Measurements from ENCODE around the gene HGF.
"Not testable (repeated sequence)": the region's sequence is repeated elsewhere in the genome, so short reads cannot be mapped to it uniquely, and the experiment has no call there.

Gene HGF

DNA sequence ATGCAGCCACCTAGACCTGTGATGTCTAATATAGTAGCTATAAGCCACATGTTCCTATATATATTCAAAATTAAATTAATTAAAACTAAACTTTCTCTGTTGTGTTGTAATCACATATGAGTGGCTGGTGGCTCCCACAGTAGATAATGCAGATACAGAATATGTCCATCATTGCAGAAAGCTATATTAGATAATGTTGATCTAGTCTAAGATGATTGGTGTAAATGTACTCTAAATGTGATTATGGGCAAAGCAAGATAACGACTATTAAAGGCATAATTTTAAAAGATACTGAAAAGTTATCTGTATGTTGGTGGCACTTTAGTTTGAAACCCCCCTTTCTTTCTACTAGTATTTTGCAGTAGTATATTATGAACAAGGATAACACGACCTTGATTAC is 5.7 kb upstream of the HGF start:
- no peak for DNase-seq

DNA sequence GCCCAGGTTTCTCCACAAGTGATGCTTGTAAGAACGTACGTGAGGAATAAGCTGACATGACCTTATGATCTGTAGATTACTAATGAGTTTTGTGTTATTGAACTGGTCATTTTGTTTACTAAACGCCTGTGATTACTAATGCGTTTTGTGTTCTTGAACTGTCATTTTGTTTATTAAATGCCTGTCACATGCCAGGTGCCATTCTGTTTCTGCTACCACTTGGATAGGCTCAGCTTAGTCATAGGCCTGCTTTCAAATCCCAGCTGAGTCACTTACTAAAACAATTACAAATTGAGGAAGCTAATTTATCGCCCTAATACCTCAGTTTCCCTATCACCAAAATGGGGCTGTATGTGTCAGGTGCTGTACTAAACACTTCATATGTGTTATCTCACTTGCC is 4.7 kb upstream of the HGF start:
- no peak for DNase-seq

DNA sequence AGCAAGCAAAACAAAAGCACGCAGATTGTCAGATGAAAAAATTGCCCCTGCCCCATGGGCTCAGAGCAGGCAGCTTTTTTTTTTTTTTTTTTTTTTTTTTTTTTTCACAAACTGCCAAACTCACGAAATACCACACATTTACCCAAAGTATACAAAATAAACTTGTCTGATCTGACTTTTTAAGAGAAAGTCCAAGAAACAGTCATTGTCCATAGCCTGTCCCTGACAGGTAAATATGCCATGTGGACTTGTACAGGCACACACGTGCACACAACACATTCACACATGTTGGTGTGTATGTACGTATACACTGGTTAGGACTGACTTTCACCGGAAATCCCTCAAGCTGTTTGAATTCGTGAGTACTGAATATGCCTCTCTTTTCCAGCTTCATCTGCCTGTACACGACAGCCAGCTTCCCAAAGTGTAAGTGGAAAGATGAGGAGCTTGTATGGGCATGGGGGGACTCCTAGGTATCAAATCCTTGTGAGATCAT is 929 bp upstream of the HGF start:
- DNase-seq, result no peak

DNA sequence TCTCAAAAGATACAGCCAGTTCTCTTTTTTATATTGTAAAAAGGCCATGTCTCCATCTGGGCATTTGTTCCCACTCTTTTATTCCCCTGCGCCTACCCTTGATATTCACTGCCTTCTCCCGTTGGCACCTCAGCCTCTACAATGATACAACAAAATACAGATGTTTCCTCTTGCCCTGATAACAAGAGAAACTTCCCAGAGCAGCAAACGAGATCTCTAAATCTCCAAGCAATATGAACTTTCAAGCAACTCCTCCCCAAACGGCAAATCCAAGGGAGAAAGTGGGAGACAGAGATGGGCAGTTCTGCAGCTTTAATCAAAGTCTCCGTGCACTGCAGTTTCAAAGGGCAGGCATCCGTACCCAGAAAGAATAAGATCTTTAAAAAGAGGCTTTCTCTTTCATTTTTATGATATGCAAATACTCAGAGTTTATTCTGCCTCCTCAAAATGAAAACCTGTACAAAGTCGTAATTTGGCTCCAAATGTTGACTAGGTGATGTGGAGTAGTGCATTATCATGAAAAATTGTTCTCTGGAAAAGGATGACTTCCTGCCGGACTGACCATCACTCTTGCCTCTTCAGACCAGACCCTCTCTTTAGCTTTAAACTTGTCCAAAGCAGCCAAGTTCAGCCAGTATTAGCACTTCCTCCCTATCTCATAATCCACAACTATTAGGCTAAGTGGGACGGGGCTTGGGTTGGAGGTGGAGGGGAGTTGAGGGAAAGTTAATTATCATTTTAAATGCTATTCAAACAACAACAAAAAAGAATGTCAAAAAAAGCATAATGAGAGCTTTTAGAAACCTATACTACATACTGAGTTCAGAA is 682 bp downstream of the HGF start:
- no peak for DNase-seq

DNA sequence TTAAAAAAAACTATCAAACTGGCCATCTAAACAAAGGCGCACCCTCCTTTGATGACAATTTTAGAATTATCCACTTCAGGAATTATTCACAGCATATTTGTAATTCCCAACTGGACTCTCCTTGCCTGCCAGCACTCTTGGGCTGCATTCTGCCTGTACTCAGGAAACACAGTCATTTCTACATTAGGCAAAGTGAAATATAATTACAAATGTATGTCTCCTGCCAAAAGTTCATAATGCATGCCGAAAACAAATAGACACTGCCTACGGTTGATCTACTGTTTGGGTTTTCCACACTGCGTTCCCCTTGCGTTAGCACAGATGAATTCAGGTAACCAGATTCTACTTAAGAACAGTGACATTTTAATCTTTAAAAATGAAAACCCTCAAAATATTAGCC is 1.9 kb downstream of the HGF start:
- DNase-seq, result no peak

DNA sequence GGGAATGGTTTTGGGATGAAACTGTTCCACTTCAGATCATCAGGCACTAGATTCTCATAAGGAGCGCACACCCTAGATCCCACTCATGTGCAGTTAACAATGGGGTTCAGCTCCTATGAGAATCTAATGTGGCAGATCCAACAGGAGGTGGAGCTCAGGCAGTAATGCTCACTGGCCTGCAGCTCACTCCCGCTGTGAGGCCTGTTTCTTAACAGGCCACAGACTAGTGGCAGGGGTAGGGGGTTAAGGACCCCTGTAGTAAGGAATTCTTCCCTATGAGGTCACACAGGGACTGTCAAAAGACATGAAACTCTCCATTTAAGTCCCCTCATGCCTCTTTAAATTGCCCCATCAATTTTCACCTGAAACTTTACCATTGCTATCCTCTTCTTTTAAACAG is 8.0 kb downstream of the HGF start:
- no peak for DNase-seq

DNA sequence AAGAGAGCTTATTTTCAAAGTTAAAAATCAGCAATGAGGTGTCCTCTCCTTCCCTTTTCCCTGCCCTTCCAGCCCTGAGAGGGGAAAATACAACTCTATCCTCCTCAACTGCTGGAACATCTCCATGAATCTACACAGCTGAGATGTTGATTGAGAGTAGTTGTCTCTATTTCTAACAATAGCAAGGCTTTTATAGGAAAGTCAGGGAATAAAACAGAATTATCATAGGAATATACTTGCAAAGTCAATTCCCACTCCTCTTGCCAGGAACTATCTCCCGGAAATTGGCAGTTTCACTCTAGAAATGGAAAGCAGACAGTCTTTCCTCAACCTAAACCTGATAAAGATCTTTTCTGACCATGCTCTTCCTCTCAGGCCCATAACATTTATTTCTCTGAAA is 8.8 kb downstream of the HGF start:
- no peak for DNase-seq

DNA sequence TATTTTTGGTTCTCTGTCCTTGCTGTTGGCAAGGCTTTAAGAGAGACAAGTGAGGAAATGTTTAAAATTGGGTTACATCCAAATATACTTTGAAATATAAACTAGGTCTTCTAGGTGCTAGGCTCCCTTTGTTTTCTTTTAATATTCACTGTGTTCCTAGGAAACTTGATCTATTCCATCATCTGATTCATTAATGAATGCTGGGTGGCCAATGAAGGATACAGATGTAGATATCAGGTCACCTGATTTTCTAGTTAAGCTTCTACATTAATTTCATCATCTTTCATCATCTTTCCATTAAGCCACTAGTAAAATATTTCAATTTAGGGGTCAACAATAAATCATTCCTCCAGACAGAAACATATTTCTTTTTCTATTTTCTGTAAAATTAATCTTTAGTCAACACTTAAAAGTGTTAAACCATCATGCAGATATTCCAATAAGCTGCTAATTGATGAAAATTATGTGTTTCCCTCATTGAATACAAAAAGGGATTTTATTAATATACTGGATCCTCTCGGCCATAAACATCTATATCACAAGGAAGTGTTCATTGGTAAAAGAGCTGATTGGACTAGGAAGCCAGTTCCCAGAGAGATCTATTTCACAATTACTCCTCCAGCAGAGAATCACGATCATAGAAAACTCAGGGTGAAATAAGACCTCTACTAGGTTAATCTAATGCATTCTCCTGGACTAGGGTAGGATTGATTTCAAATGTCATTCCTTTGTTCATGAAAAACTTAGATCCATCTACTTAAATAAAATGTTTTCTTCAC is 14.7 kb downstream of the HGF start:
- no peak for DNase-seq

DNA sequence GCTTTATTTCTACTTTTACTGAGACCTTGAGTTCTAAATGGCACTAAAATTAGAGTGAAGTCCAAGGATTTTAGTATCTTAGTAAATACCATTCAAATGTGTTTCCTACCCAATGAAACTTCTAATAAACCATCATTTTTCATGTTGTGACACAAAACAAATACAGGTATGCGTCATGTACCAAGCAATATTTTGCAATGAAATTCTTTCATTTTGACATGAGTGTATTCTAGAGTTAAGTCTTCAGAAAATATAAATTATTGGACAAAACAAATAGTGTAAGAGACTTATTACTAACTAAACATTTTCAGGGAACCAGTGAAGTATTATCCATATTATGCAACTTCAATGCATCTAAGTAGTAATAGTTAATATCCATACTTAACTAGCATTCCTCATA is 16.5 kb downstream of the HGF start:
- DNase-seq, result no peak

DNA sequence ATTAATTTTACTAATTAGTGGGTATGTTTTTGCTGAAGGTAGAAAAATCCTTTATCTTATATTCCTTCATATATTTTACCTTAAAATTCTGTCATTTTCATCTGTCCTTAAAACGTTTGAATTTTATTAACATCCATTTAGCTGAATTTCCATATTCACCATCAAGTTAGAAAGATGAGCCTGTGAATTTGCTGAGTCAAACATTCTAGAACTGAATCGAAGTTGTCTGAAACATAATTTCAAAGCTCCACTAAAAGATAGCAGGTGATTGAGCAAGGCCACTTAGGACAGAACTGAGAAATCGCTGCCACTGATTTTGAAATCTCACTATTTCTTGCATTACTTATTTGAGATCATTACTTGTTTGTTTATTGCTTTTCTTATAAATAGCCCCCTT is 17.5 kb downstream of the HGF start:
- no peak for DNase-seq

DNA sequence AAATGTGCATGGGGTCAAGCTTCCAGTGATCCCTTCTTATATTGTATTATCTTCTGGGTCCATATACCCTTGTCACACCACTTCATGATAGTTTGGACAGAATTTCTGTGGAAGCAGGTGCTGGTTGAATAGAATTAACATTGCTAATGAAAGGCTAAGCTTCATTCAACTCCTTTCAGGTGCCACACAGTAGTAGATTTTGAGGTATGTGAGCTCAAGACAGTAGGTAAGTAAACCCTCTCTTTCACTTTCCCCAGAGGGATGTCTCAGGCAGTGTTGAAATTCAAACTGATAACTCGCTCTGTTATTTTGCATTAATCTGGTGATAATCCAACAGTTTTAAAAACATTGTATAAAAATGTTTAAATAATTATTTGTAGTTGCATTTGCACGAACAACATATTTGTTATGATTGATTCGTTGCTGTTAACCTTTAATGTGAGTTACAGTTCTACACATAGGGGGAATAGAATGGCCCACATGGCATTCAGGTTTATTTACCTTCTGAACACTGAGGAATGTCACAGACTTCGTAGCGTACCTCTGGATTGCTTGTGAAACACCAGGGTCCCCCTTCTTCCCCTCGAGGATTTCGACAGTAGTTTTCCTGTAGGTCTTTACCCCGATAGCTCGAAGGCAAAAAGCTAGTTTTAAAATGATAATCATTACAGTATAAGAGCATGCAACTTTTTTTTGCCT is 18.1 kb downstream of the HGF start:
- DNase-seq, result no peak

DNA sequence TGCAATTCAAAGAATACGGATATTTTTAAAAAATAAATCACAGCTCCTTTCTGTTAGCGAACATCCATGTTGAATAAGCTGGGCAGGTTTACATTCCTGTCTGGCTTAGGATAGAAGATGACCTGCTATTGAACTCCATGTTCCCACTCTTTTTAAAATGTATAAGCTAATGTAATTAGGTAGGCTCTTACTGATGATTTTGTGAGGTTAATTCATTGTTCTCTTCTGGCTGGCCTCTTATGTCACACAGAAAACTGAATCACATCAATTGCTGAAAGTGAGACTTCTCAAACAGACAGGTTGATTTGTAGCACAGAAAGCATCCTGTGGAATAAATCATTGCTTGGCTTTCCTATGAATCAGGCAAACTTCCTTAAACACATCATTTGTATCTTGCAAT is 24.2 kb downstream of the HGF start:
- no peak for DNase-seq

DNA sequence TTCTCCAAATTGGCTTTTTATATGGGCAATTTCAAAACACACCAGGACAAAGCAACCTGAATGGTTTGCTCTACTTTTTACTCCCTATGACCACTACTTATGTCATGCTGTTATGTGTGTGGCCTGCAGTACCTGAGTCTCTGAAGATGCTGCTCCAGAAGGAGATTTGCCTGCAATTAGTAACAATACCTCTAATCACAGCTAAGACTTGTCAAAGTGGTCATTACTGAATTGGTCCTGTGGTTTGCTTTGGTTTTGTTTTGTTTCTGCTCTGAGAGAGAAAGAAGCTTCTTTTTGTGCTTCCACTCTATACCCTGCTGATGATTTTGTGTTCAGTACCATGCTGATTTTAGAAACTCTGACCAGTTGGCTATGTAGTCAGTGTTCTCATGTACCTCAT is 25.5 kb downstream of the HGF start:
- no peak for DNase-seq

DNA sequence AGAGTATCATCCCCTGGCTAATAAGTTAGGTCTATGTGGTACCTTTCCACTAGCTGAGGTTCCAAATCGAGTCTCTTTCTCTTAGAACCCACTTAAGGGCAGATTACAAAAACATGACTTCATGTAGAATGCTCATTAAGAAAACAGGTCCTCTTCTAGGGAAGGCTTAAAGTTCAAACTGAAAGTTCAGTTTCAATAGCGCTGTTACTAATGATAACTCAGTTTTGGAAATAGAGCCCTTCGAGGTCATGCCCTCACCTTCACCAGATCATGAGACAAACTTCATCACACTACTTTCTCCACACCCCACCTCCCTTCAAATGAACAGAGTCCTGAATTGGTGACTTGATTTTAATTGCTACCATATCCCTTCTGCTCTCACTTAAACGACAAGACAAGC is 26.2 kb downstream of the HGF start:
- DNase-seq, result no peak

DNA sequence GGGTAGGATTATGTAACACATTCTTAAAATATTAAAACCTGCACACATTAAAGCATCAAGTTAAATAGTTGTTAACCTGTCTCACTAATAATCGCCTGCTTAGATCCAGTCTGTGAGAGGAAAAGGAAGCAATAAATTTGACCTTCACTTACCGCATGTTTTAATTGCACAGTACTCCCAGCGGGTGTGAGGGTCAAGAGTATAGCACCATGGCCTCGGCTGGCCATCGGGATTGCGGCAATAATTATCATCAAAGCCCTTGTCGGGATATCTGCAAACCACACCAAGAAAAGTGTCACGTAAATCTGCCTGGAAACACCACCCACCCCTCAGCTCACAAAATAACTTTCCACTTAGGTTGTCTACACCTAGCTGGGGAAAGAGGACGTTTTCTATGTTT is 26.6 kb downstream of the HGF start:
- no peak for DNase-seq

DNA sequence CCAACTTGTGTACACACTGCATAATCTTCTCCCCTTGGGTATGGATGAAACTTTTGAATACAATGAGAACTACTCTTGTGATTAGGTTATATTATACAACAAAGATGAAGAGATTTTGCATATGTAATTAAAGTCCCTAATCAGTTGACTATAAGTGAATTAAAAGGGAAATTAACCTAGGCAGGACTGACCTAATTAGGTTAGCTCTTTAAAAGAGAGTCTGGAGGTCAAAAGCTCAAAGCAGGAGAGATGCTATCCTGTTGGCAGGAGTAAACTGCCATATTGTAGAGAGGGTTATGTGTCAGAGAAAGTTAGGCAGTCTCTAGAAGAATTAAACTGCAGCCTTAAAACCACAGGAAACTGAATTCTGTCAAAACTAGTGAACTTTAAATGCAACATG is 29.4 kb downstream of the HGF start:
- no peak for DNase-seq

DNA sequence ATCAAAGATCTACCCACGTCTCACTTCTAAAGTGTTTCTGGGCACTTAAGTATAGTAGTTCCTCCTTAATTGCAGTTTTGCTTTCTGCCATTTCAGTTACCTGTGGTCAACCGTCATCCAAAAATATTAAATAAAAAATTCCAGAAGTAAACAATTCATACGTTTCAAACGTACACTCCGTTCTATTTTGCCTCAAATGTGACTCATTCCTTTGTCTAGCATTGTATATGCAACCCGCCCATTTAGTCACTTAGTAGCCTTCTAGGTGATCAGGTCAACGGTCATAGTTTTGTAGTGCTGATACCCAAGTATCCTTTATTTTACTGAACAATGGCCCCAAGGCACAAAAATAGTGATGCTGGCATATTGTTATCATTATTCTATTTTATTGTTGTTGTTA is 33.8 kb downstream of the HGF start:
- DNase-seq, result no peak

DNA sequence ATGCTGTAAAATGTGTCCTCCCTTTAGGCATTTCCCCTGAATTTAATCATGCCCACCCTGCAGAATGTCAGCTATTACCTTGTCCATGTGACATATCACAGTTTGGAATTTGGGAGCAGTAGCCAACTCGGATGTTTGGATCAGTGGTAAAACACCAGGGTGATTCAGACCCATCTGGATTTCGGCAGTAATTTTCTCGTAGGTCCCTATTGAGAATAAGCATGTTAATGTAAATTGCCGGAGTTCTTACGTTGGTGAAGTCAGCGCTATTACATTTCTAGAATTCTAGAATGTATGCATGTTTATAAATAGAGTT is 44.1 kb downstream of the HGF start:
- DNase-seq, result no peak

DNA sequence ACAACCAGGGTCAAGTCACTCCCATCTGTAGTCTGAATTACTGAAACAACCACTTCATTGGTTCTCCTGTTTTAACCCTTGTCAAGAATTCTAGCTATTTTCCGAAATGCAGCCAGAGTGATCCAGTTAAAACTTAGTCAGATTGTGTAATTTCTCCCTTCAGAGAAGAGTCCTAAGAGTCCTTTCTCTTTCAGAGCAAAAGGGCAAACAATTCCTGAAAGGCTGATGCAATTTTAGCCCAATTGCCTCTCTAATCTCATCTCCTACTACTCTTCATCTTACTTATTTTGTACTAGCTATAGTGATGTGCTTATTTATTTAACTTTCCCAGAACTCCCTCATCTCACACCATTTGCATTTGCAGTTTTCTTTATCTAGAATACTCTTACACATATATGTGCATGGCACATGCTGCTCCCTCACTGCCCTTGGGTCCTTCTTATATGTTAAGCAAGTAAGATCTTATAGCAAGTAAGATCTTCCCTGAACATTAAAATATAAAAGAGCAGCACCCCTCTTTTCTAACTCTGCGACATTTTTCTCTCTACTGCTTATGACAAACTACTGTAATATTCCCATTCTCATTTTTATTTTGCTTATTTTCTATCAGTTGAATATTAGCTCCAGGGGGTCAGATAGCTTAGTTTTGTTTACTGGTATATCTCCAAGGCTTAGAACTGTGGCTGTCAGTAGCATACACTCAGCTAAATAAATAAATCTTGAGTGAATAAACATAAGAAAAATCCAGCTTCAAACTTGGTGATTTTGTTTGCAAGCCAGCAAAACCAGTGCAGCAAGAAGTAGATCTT is 44.6 kb downstream of the HGF start:
- DNase-seq, result no peak

DNA sequence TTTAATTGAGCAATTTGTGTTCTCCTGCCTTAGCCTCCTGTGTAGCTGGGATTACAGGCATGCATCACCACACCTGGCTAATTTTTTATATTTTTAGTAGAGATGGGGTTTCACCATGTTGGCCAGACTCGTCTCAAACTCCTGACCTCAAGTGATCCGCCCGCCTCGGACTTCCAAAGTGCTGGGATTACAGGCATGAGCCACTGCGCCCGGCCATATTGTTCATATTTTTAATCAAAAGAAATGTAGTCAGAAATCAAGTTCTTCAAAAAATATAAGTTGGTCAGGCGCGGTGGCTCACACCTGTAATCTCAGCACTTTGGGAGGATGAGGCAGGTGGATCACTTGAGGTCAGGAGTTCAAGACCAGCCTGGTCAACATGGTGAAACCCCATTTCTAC is 47.6 kb downstream of the HGF start:
- not testable (repeated sequence) for DNase-seq

DNA sequence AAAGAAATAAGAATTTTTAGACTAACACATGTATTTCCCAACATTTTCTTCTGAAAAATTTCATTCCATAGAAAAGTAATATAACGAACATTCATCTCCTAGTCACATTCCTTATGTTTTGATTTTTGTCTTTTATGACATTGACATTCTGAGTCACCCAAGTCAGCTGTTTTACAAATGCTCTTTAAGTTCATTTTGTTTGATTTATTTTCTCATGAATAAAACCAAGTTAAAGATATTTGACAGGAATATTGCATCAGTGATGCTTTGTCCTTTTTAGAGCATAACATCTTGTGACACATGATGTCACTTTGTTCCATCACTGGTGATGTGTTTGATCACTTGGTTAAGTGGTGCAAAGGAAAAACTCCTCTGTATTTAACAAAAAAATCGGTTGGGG is 48.4 kb downstream of the HGF start:
- DNase-seq, result no peak

DNA sequence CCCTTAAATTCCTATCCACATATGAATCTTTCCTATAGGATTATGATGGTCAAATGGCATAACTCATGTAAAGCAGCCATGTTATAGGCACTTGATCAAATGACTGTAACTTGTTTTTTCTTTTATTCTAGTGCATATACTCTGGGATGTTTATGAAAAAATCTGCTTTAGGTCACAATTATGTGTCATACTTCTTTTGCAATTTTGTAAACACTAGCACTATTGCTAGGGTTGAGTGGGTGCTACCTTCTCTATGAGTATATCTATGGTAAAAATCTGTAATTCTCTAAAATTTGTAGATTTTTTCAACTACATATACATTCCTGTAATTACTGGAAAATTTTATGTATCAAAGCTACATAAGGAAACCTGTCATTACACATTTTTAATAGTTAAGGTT is 50.0 kb downstream of the HGF start:
- no peak for DNase-seq

DNA sequence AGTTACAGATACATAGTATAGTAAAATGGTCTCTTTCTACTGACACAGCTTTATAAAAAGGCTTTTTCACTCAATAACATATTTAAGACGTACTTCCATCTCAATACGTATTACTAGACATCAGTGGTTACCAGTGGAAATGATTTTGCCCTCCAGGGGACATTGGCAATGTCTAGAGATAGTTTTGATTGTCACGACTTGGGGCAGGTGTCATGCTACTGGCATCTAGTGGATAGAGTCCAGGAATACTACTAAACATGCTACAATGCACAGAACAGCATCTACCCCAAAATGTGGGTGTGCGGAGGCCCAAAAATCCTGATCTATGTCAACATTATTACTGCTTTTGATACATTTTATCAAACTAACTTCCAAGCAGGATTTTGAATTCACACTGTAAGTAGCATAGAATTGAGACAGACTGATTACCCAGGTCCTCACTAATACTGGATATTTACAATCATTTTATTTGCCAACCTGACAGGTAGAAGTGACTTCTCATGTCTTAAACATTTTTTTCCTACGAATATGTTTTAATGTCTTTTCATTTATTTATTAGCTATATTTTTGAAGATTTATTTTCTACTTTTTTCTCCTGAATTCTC is 53.8 kb downstream of the HGF start:
- no peak for DNase-seq

All from NCI-H2107 (cell line).